Tibial nerve (tissue), 4 donors: ENCODE data around the gene ROBO3.

Experiments
- EP300 ChIP-seq, 2 donors: sonication (generic); formaldehyde crosslinking; IDR thresholded peaks; one replicate each; pipeline ENCODE4 v1.6.1; 2017; ENCODE audit warnings: antibody characterized with exemption in 2 of 2, mild to moderate bottlenecking in 1 of 2
- POLR2A ChIP-seq, 2 donors: fragments of 450-650 bp; IDR thresholded peaks; one replicate each; pipeline ENCODE4 v1.6.1; 2017; ENCODE audit warnings: antibody characterized with exemption in 2 of 2, mild to moderate bottlenecking in 2 of 2, moderate library complexity in 2 of 2
- TF ChIP-seq, protein P1 (sequence below), 5 experiments: fragments of 200-600 bp in 3 of 5; fragments of 450-650 bp in 2 of 5; sonication (generic) in 3 of 5; IDR thresholded peaks; one replicate each; pipeline ENCODE4 v1.5.1; 2016 to 2019; ENCODE audit warnings: antibody characterized with exemption in 5 of 5, mild to moderate bottlenecking in 3 of 5, moderate library complexity in 2 of 5

DNA sequence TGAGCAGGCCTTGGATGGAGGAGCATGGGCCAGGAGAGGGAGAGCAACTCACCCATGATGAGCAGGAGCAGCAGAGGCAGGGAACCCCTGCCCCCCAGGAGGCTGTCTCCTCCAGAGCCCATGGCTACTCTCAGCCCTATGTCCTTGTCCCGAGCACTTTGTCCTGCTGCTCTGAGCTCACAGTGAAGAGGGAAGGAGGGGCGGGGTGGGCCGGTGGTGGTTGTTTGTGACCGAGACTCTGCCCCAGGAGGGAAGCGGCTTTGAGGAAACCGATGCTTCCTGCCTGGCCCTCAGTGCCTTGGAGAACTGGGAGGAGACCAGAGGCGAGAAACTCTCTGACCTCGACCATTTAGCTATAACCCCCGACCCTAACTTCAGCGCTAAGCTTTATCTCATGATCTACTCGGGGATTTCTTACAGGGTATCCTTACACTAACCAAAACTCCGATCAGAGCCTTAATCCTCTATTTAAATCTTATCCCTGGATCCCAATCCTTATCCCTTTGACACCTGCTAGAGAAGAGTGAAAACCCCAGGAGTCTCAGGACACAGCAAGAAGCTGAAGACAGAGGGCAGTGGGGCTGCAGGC lies 32.5 kb downstream of the ROBO3 start, which contains the start of gene ROBO4:
- TF ChIP-seq POLR2A (IDR thresholded peaks at IDR 0.05) = no peak
- TF ChIP-seq, protein P1, sequence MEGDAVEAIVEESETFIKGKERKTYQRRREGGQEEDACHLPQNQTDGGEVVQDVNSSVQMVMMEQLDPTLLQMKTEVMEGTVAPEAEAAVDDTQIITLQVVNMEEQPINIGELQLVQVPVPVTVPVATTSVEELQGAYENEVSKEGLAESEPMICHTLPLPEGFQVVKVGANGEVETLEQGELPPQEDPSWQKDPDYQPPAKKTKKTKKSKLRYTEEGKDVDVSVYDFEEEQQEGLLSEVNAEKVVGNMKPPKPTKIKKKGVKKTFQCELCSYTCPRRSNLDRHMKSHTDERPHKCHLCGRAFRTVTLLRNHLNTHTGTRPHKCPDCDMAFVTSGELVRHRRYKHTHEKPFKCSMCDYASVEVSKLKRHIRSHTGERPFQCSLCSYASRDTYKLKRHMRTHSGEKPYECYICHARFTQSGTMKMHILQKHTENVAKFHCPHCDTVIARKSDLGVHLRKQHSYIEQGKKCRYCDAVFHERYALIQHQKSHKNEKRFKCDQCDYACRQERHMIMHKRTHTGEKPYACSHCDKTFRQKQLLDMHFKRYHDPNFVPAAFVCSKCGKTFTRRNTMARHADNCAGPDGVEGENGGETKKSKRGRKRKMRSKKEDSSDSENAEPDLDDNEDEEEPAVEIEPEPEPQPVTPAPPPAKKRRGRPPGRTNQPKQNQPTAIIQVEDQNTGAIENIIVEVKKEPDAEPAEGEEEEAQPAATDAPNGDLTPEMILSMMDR (IDR thresholded peaks at IDR 0.05) = no peak
- TF ChIP-seq EP300 (IDR thresholded peaks at IDR 0.05) = no peak
